ENCODE measurements around the gene PPP1R9A.

Gene PPP1R9A

GRCh38 chr7:94908323-94909178 lies 1.2 kb downstream of the PPP1R9A start:
- in situ Hi-C loops (cut with MboI; ENCODE audit: low sequenced_read_pairs): no loop called here

- in situ Hi-C loops (cut with MboI; ENCODE audit: low sequenced_read_pairs): no loop called here
Observed at GRCh38 chr7:94909179-94909466, 1.7 kb downstream of the PPP1R9A start.

- in situ Hi-C loops (cut with MboI; ENCODE audit: low sequenced_read_pairs): no loop called here
Observed at GRCh38 chr7:94912085-94912484, 4.7 kb downstream of the PPP1R9A start.

- in situ Hi-C loops (cut with MboI; ENCODE audit: low sequenced_read_pairs): no loop called here
Observed at GRCh38 chr7:94913391-94913790, 6.0 kb downstream of the PPP1R9A start.

GRCh38 chr7:94921911-94922310 lies 14.5 kb downstream of the PPP1R9A start:
- in situ Hi-C loops (cut with MboI; ENCODE audit: low sequenced_read_pairs): no loop called here

GRCh38 chr7:94922457-94922856 lies 15.1 kb downstream of the PPP1R9A start:
- in situ Hi-C loops (cut with MboI; ENCODE audit: low sequenced_read_pairs): no loop called here

- in situ Hi-C loops (cut with MboI; ENCODE audit: low sequenced_read_pairs): no loop called here
Observed at GRCh38 chr7:94923412-94923811, 16.0 kb downstream of the PPP1R9A start.

GRCh38 chr7:94928168-94928707 lies 20.8 kb downstream of the PPP1R9A start:
- in situ Hi-C loops (cut with MboI; ENCODE audit: low sequenced_read_pairs): no loop called here

- in situ Hi-C loops (cut with MboI; ENCODE audit: low sequenced_read_pairs): no loop called here
Observed at GRCh38 chr7:94933256-94933990, 26.0 kb downstream of the PPP1R9A start.

- in situ Hi-C loops (cut with MboI; ENCODE audit: low sequenced_read_pairs): no loop called here
Observed at GRCh38 chr7:94939395-94939794, 32.0 kb downstream of the PPP1R9A start.

GRCh38 chr7:94940241-94940640 lies 32.8 kb downstream of the PPP1R9A start:
- in situ Hi-C loops (cut with MboI; ENCODE audit: low sequenced_read_pairs): no loop called here

- in situ Hi-C loops (cut with MboI; ENCODE audit: low sequenced_read_pairs): no loop called here
Observed at GRCh38 chr7:94941844-94942632, 34.6 kb downstream of the PPP1R9A start.

GRCh38 chr7:94943134-94943533 lies 35.7 kb downstream of the PPP1R9A start:
- in situ Hi-C loops (cut with MboI; ENCODE audit: low sequenced_read_pairs): no loop called here

- in situ Hi-C loops (cut with MboI; ENCODE audit: low sequenced_read_pairs): no loop called here
Observed at GRCh38 chr7:94949532-94949931, 42.1 kb downstream of the PPP1R9A start.

- in situ Hi-C loops (cut with MboI; ENCODE audit: low sequenced_read_pairs): no loop called here
Observed at GRCh38 chr7:94955807-94956206, 48.4 kb downstream of the PPP1R9A start.

- in situ Hi-C loops (cut with MboI; ENCODE audit: low sequenced_read_pairs): no loop called here
Observed at GRCh38 chr7:94957061-94957460, 49.7 kb downstream of the PPP1R9A start.

- in situ Hi-C loops (cut with MboI; ENCODE audit: low sequenced_read_pairs): no loop called here
Observed at GRCh38 chr7:94962661-94963060, 55.3 kb downstream of the PPP1R9A start.

- in situ Hi-C loops (cut with MboI; ENCODE audit: low sequenced_read_pairs): no loop called here
Observed at GRCh38 chr7:94969434-94970084, 62.2 kb downstream of the PPP1R9A start.

- in situ Hi-C loops (cut with MboI; ENCODE audit: low sequenced_read_pairs): no loop called here
Observed at GRCh38 chr7:94970085-94970576, 62.7 kb downstream of the PPP1R9A start.

- in situ Hi-C loops (cut with MboI; ENCODE audit: low sequenced_read_pairs): no loop called here
Observed at GRCh38 chr7:94971051-94971867, 63.9 kb downstream of the PPP1R9A start.
